Sigmoid colon (tissue), 7 donors: Measurements from ENCODE around the gene AGPAT2. TPM values are rescaled to one million over a fixed set of nuclear protein-coding genes. Genes with fewer than 3 reads are reported as not detected.
A peak's percentile ranks its signal among the peaks of the same experiment; 100 is the strongest.

ENCODE experiments used
- DNase-seq: peaks from one replicate; pipeline ENCODE4 v3.0.0-alpha.2; 2019
- H3K27ac ChIP-seq, 4 donors: fragments of 200-600 bp; sonication (generic); one replicate each; pipeline ENCODE4 v1.5.1; 2016 to 2019; ENCODE audit warnings: mild to moderate bottlenecking in 1 of 4
- H3K27me3 ChIP-seq, 3 donors: fragments of 200-600 bp; sonication (generic); one replicate each; pipeline ENCODE4 v1.5.1; 2019; ENCODE audit warnings: mild to moderate bottlenecking in 1 of 3
- H3K36me3 ChIP-seq, 4 donors: fragments of 200-600 bp; sonication (generic); one replicate each; pipeline ENCODE4 v1.5.1; 2016 to 2019
- H3K4me1 ChIP-seq, 4 donors: fragments of 200-600 bp; sonication (generic); one replicate each; pipeline ENCODE4 v1.5.1; 2017 to 2019
- H3K4me3 ChIP-seq, 4 donors: fragments of 200-600 bp; sonication (generic); one replicate each; pipeline ENCODE4 v1.5.1; 2017 to 2019; ENCODE audit warnings: mild to moderate bottlenecking in 2 of 4, moderate library complexity in 1 of 4
- H3K9me3 ChIP-seq, 4 donors: fragments of 200-600 bp in 3 of 4; sonication (generic) in 3 of 4; one replicate each; pipeline versions ENCODE4 v1.5.1 to v1.6.1; 2013 to 2019
- EP300 ChIP-seq, 4 donors: sonication (generic); formaldehyde crosslinking; IDR thresholded peaks; one replicate each; pipeline ENCODE4 v1.6.1; 2017; ENCODE audit warnings: antibody characterized with exemption in 4 of 4
- POLR2A ChIP-seq, 2 donors: fragments of 450-650 bp; IDR thresholded peaks; one replicate each; pipeline ENCODE4 v1.6.1; 2016; ENCODE audit warnings: antibody characterized with exemption in 2 of 2, mild to moderate bottlenecking in 2 of 2, moderate library complexity in 2 of 2
- POLR2AphosphoS5 ChIP-seq, 4 donors: sonication (generic); formaldehyde crosslinking; IDR thresholded peaks; one replicate each; pipeline ENCODE4 v1.6.1; 2017; ENCODE audit warnings: antibody characterized with exemption in 4 of 4
- WGBS, 2 donors: extraction: QIAGEN DNeasy Blood & Tissue Kit; methylation state at CpG; one replicate each; pipeline ENCODE4 v1.1.7; 2013; 5-methylcytosine and 5-hydroxymethylcytosine counted together
- intact Hi-C: fragments of 100-400 bp; cut with DNase I; formaldehyde crosslinking; loops from one replicate; pipeline ENCODE4 v1.15.1; 2023
- polyA plus RNA-seq, 3 donors: library from polyadenylated mRNA; stranded (reverse); fragments of 200-250 nt; gene quantifications; one replicate each; pipeline ENCODE4 v1.2.3, GENCODE V29; 2013
- total RNA-seq, 4 donors: library from RNA; depleted of rRNA; stranded (reverse); fragments of >200 nt; gene quantifications; one replicate each; pipeline ENCODE4 v1.1.0, GENCODE V29; 2016
- TF ChIP-seq, protein P1 (sequence below), 4 experiments: fragments of 450-650 bp in 3 of 4; fragments of 200-600 bp in 1 of 4; IDR thresholded peaks; one replicate each; pipeline ENCODE4 v1.5.1; 2016 to 2019; ENCODE audit warnings: antibody characterized with exemption in 4 of 4, mild to moderate bottlenecking in 3 of 4, moderate library complexity in 2 of 4
- donor health status: healthy with polysubstance abuse.
- donor health status: Bipolar disorder and iron deficiency.
- donor health status: healthy.

The AGPAT2 gene
- total and polyA plus RNA-seq, 7 donors, result 28.0 to 345 (median 62.4) TPM

DNA sequence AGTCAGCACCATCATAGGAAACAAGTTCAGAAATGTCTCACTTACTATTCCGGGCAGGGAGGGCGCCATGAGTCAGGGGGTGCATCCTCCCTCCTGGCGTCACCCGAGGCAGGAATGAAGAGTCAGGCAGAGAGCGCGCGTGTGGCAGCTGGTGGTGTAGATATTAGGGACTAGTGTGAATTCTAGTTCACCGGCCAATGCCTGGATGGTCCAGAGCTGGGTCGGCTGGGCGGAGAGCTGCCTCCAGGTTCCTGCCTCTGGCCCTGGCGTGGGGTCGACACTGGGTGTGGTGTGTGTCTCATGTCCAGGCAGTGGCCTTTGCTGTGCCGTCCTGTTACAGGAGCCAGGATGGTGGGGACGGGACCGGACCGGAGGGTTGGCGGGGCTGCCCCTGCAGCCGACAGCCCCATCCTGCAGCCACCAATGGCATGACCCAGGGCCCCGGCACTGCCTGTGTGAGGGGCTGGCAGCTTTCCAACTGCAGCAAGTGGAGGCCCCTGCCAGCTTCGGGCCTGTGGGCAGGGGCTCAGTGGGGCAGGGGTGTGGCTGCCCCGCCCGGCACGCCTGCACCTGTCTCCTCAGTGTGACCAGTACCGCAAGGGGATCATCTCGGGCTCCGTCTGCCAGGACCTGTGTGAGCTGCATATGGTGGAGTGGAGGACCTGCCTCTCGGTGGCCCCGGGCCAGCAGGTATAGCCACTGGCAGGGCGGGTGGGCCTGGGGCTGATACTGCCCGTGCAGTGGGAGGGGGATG is 34.3 kb upstream of the AGPAT2 start:
- H3K36me3 ChIP-seq, result peaks cover 33 to 53% (median 35%) of the 10 kb centered on the region in 4 donors
- no peaks in the 10 kb centered on the region for H3K27me3 ChIP-seq
- H3K4me3 ChIP-seq, result no peak overlapping the region
- intact Hi-C loops, result no loop called here
- no peak for DNase-seq
- H3K9me3 ChIP-seq, result no peaks in the 10 kb centered on the region
- 60 to 73% methylated on average over 30 of the region's 30 CpGs for WGBS, 2 donors
- H3K4me1 ChIP-seq, result peaks cover 0 to 62% (median 42%) of the 10 kb centered on the region in 4 donors
- peak overlapping the region; percentile 42 to 74 (median 65) for H3K27ac ChIP-seq
- TF ChIP-seq POLR2A (IDR thresholded peaks at IDR 0.05) (no peak), POLR2AphosphoS5 (IDR thresholded peaks at IDR 0.05) (peak in 2 of 4 donors; percentile 14 to 54)
- TF ChIP-seq, protein P1, sequence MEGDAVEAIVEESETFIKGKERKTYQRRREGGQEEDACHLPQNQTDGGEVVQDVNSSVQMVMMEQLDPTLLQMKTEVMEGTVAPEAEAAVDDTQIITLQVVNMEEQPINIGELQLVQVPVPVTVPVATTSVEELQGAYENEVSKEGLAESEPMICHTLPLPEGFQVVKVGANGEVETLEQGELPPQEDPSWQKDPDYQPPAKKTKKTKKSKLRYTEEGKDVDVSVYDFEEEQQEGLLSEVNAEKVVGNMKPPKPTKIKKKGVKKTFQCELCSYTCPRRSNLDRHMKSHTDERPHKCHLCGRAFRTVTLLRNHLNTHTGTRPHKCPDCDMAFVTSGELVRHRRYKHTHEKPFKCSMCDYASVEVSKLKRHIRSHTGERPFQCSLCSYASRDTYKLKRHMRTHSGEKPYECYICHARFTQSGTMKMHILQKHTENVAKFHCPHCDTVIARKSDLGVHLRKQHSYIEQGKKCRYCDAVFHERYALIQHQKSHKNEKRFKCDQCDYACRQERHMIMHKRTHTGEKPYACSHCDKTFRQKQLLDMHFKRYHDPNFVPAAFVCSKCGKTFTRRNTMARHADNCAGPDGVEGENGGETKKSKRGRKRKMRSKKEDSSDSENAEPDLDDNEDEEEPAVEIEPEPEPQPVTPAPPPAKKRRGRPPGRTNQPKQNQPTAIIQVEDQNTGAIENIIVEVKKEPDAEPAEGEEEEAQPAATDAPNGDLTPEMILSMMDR (IDR thresholded peaks at IDR 0.05), result no peak

DNA sequence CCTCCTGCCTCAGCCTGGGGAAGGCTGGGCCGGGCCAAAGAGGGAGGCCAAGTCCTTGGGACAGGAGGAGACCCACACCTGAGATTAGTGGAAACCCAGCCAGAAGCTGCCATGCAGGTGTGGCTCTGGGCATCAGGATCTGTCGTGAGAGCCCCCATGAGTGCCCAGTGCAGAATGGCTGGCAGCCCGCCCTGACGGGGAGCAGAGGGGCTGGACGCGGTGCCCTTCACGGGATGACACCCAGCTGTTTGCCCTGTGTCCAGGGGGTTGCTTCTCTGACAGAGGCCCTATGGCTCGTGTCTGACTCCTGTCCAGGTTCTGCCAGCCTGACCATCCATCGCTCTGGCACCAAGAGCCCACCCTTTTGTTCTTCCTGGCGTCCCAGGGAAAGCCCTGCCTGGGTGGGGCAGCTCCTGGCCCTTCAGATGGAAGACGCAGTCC is 33.7 kb upstream of the AGPAT2 start:
- no peaks in the 10 kb centered on the region for H3K27me3 ChIP-seq
- H3K27ac ChIP-seq, result peak overlapping the region; percentile 42 to 74 (median 58)
- H3K36me3 ChIP-seq, result peaks cover 30 to 47% (median 32%) of the 10 kb centered on the region in 4 donors
- TF ChIP-seq EP300 (IDR thresholded peaks at IDR 0.05) (no peak), POLR2AphosphoS5 (IDR thresholded peaks at IDR 0.05) (no peak), POLR2A (IDR thresholded peaks at IDR 0.05) (no peak)
- TF ChIP-seq, protein P1 (IDR thresholded peaks at IDR 0.05), result no peak
- H3K4me1 ChIP-seq, result peaks cover 0 to 56% (median 36%) of the 10 kb centered on the region in 4 donors
- DNase-seq, result no peak
- H3K9me3 ChIP-seq, result no peaks in the 10 kb centered on the region
- intact Hi-C loops, result no loop called here
- H3K4me3 ChIP-seq, result no peak overlapping the region
- 68 to 79% methylated on average over 11 of the region's 11 CpGs for WGBS, 2 donors

DNA sequence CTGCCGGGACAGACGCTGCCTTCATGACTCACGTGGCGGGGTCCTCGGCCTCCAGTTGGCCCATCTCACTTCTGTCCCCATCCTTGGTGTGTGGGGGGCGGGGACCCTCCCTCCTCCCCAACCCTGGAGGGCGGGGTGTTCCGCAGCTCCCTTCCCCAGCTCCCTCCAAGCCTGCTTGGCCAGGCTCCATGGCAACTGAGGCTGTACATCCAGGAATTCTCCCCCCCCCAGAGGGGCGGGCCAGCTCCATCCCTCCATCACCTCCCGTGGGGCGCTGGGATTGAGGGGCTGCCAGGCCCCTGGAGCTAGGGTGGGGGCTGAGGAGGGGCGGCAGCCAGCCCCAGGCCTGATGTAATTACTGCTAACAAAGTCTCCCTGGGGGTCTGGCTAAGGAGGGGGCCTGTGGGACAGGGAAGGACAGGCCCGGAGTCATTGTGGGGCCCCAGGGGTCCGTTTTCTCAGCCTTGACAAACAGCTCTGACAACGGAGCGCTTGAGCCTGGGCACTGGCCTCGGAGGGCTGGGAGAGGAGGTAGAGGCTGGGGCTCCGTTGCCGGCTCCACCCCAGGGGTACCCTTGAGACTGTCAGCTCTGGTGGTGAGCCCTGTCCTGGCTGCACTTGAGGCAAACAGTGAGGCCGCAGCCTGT is 33.1 kb upstream of the AGPAT2 start:
- no peaks in the 10 kb centered on the region for H3K9me3 ChIP-seq
- peaks cover 0 to 50% (median 31%) of the 10 kb centered on the region in 4 donors for H3K4me1 ChIP-seq
- DNase-seq, result peak; percentile 84
- H3K36me3 ChIP-seq, result peaks cover 26 to 42% (median 28%) of the 10 kb centered on the region in 4 donors
- intact Hi-C loops, result no loop called here
- peak overlapping the region in 1 of 4 donors; percentile 4 for H3K4me3 ChIP-seq
- 25 to 57% methylated on average over 20 of the region's 20 CpGs for WGBS, 2 donors
- H3K27ac ChIP-seq, result peak overlapping the region; percentile 42 to 74 (median 58)
- TF ChIP-seq EP300 (IDR thresholded peaks at IDR 0.05), result no peak
- peak in 1 of 4 donors; percentile 23 for TF ChIP-seq POLR2AphosphoS5 (IDR thresholded peaks at IDR 0.05)
- H3K27me3 ChIP-seq, result no peaks in the 10 kb centered on the region

DNA sequence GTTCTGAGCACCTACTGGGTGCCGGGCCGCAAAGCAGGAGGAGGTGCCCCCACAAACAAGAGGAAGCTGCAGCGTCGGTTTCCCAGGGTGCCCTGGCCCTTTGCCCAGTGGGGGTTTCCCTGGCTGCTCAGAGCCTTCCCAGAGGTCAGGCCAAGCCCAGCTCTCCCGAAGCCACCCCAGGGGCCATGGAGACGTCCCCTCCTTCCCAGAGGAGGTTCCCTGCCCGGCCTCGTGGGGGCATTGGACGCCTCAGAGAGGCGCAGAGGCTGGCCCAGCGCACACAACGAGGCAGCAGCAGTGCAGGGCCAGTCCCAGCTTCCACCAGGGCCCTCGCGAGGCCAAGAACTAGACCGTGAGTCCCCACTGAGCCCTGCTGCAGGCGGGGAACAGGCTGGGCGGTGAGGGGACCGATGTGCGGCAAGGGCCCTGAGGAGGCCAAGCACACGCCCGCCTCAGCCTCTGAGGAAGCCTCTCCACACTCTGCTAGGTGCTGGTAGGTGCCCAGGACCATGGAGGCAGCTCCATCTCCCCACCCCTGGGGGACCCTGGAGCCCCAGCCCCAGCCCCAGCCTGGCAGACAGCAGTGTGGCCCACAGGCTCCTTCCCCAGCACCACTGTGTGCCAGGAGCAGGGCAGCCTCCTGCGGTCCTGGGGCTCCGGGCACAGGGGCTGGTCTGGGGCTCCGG is 32.1 kb upstream of the AGPAT2 start:
- DNase-seq, result no peak
- intact Hi-C loops, result no loop called here
- WGBS, 2 donors, result 16 to 54% methylated on average over 24 of the region's 24 CpGs
- Histone ChIP-seq H3K4me1 (peaks cover 0 to 47% (median 27%) of the 10 kb centered on the region in 4 donors), H3K27ac (peak overlapping the region in 3 of 4 donors; percentile 32 to 74 (median 73)), H3K27me3 (no peaks in the 10 kb centered on the region), H3K4me3 (no peak overlapping the region), H3K36me3 (peaks cover 17 to 31% (median 23%) of the 10 kb centered on the region in 4 donors), H3K9me3 (no peaks in the 10 kb centered on the region)
- TF ChIP-seq POLR2A (IDR thresholded peaks at IDR 0.05), result no peak
- TF ChIP-seq, protein P1 (IDR thresholded peaks at IDR 0.05), result no peak
- no peak for TF ChIP-seq POLR2AphosphoS5 (IDR thresholded peaks at IDR 0.05)
- TF ChIP-seq EP300 (IDR thresholded peaks at IDR 0.05), result no peak
